Sigmoid colon (tissue), 4 donors: ENCODE data around the gene PLEKHG7.
A peak's percentile ranks its signal among the peaks of the same experiment; 100 is the strongest.

Experiments
- POLR2A ChIP-seq, 2 donors: fragments of 450-650 bp; IDR thresholded peaks; one replicate each; pipeline ENCODE4 v1.6.1; 2016; ENCODE audit warnings: antibody characterized with exemption in 2 of 2, mild to moderate bottlenecking in 2 of 2, moderate library complexity in 2 of 2
- POLR2AphosphoS5 ChIP-seq, 4 donors: sonication (generic); formaldehyde crosslinking; IDR thresholded peaks; one replicate each; pipeline ENCODE4 v1.6.1; 2017; ENCODE audit warnings: antibody characterized with exemption in 4 of 4
- TF ChIP-seq, protein P1 (sequence below), 4 experiments: fragments of 450-650 bp in 3 of 4; fragments of 200-600 bp in 1 of 4; IDR thresholded peaks; one replicate each; pipeline ENCODE4 v1.5.1; 2016 to 2019; ENCODE audit warnings: antibody characterized with exemption in 4 of 4, mild to moderate bottlenecking in 3 of 4, moderate library complexity in 2 of 4

- TF ChIP-seq POLR2A (IDR thresholded peaks at IDR 0.05) (no peak), POLR2AphosphoS5 (IDR thresholded peaks at IDR 0.05) (no peak)
- TF ChIP-seq, protein P1, sequence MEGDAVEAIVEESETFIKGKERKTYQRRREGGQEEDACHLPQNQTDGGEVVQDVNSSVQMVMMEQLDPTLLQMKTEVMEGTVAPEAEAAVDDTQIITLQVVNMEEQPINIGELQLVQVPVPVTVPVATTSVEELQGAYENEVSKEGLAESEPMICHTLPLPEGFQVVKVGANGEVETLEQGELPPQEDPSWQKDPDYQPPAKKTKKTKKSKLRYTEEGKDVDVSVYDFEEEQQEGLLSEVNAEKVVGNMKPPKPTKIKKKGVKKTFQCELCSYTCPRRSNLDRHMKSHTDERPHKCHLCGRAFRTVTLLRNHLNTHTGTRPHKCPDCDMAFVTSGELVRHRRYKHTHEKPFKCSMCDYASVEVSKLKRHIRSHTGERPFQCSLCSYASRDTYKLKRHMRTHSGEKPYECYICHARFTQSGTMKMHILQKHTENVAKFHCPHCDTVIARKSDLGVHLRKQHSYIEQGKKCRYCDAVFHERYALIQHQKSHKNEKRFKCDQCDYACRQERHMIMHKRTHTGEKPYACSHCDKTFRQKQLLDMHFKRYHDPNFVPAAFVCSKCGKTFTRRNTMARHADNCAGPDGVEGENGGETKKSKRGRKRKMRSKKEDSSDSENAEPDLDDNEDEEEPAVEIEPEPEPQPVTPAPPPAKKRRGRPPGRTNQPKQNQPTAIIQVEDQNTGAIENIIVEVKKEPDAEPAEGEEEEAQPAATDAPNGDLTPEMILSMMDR (IDR thresholded peaks at IDR 0.05) = peak in 3 of 4 experiments; percentile 28 to 53 (median 35)
Observed at GRCh38 chr12:92784797-92785562, 82.2 kb downstream of the PLEKHG7 start.
